Urothelium cell line (cell line): ENCODE data around the gene VIPAS39.
"Not testable (repeated sequence)": the region's sequence is repeated elsewhere in the genome, so short reads cannot be mapped to it uniquely, and the experiment has no call there.

ENCODE experiments used
- DNase-seq: peaks from one replicate; pipeline ENCODE4 v3.0.0; 2011; ENCODE audit warnings: low spot score, mixed read lengths
- FAIRE-seq: peaks from 2 replicates; lab custom pipeline; 2011; peaks lifted over from hg19 to GRCh38; lab: Jason Lieb, UNC

VIPAS39 gene

GRCh38 chr14:77473921-77474320 lies 16.5 kb upstream of the VIPAS39 start:
- no peak for DNase-seq
- FAIRE-seq, result no peak

DNA sequence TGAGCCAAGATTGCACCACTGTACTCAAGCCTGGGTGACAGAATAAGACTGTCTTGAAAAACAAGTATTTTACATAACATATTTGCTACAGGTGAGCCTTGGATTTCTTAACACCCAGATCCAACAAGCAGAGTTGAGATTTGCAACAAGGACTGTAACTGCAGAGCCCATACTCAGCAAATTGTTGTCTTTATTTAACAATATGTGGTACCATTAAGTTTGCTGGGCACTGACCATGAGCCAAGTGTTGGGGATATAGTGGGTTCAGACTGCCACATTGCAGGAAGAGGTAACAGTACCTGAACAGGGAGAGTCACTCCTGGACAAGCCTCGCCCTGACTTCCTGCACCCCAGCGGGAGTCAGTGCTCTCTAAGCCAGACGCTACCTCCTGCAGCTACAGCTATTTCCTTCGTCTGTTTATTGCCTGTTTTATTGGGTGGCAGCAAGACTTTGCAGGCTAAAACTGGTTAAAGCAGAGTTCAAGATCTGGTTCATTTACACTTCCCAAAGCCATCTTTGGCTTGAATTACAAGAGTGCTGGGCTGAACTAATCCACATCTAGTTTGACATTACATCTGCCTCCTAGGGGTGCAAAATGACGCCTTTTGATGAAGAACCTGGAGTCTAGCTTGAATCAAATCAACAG lies 12.9 kb upstream of the VIPAS39 start:
- DNase-seq, result no peak
- FAIRE-seq, result no peak

DNA sequence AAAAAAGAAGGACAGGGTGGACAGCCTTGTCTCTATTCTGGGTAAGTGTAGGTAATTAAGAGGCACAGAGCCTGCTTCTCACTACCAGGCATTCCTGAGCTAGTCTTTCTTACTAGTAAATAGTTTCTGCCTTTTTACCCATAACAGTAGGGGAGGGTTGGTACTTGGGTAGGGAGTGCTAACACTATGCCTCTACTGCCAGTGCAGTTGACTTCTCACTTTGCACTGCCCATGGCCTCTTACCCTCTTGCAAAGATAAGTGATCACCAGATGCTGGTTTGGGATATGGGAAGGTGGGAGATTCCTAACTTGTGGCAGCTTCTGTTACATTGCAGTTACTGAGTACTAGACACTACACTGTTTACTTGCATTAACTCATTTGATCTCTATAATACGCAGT lies 12.1 kb upstream of the VIPAS39 start:
- FAIRE-seq (no peak), DNase-seq (no peak)

- no peak for DNase-seq
- no peak for FAIRE-seq
Measured at GRCh38 chr14:77469067-77469505, 11.7 kb upstream of the VIPAS39 start.

GRCh38 chr14:77467801-77468200 lies 10.4 kb upstream of the VIPAS39 start:
- FAIRE-seq (no peak), DNase-seq (no peak)

GRCh38 chr14:77459072-77459723 lies 1.8 kb upstream of the VIPAS39 start:
- FAIRE-seq (no peak), DNase-seq (peak; percentile 53)

GRCh38 chr14:77458249-77458950 lies 999 bp upstream of the VIPAS39 start:
- DNase-seq (peak; percentile 30), FAIRE-seq (no peak)

DNA sequence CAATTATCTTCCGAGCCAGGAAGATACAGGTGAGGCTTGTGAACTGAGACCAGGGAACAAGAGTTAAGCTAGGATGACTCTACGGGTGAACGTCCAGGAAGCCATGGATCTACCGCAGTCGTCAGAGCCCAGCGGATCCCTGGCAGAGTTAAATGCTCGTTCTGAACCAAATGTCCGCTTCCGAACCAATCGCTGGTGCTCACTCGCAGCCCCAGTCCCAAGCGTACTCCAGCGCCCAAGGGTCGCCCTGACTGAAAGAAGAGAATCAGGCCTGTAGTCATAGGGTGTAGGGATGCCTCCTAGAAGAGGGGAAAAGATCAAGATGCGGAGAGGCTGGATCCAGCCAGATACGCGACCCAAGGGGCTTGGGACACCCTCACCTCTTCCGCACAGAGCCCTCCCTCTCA lies 283 bp downstream of the VIPAS39 start:
- DNase-seq, result no peak
- no peak for FAIRE-seq

- no peak for FAIRE-seq
- no peak for DNase-seq
Measured at GRCh38 chr14:77455966-77456640, 1.3 kb downstream of the VIPAS39 start.

DNA sequence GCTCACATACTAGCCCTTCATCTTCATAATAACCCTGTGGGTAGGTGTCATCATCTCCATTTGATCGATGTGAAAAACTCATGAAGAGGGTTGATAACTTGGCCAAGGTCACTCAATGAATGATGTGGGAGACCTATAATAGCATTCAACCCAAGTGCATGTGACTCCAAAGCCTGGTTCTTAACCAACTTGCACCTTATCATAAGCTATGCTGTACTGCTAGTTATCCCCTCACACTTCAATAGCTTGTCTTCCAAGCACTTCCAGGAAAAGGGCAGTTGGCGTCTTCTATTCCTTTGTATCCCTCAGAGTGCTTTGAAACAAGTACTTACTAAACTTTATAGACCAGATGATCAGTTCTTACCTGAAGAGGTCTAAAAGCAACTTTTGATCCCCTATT lies 15.2 kb downstream of the VIPAS39 start:
- no peak for FAIRE-seq
- DNase-seq, result no peak

GRCh38 chr14:77439861-77440260 lies 17.5 kb downstream of the VIPAS39 start:
- DNase-seq (no peak), FAIRE-seq (no peak)

DNA sequence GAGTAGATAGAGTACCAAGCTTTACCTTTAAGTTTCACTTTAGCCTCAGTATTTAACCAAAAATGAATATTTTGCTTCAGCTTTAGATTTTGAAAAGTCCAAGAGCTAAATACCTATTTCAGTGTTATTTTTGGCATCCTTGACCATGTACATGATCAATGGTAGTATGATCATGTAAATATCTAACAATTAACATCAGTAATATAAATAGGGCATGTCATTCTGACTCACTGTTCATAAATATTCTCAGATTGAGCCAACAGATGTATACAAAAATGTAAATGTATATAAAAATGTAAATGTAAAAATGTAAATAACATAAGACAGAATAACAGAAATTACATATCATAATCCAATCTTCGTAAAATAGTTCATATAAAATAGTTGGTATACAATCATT lies 18.8 kb downstream of the VIPAS39 start:
- no peak for FAIRE-seq
- DNase-seq, result no peak

GRCh38 chr14:77436042-77436441 lies 21.4 kb downstream of the VIPAS39 start:
- DNase-seq (peak; percentile 10), FAIRE-seq (no peak)

DNA sequence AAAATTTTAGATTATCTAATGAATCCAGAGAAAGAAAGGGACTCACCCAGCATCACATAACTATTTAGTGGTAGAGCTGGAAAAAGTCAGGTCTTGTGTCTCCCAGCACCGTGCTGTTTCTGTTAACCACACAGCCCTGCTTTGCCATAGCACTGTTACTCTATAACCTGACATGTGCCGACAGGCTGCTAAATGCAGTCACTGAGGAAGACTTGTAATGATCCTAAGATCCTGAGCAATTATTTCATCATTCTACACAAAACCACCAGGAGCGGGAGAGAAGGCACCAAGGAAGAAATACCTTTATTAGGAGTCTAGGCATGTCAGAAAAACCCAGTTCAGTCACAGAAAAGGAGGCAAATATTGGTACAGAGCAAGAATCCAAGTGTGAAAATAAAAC lies 31.0 kb downstream of the VIPAS39 start:
- DNase-seq (no peak), FAIRE-seq (no peak)

DNA sequence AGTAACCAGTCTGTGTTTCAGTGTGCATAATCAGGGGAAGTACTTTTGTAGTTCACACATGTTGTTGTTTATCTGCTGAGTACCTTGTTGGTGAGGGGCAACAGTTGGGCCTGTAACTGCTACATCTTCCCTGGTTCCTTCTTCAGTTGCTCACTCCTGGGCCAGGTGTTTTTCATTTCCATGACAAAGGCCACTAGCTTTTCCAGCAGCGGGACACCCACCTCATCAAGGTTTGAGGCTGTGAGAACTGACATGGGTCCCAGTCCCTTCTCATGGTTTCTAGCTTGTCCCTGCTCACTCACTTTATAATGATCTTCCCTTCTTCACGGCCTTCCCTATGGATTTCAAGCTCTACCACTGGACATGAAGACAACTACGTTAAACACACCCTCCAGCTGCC lies 32.5 kb downstream of the VIPAS39 start:
- no peak for DNase-seq
- FAIRE-seq, result no peak

DNA sequence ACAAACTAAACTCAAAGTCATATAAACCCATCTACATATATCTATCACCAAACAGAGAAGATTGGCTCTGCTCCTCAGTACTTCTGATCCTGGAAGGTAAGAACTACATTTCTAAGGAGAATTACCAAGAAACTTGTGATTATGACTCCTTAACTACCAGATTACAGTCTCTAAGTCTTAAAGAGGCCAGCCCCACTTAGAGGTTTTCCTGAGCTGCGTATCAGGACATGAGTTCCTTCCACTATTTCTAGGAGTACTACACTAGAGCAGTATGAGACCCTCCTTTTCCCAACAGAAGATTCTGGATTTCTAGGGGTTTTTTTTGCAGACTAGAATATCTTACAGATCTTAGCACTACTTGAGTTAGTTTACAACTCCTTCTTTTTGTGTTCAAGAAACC lies 34.0 kb downstream of the VIPAS39 start, which contains the start of gene NOXRED1:
NOXRED1 (minus strand) TSS at position 101 of the 400 bp plus-strand sequence. CDS start 634 bp downstream, outside the sequence.
- FAIRE-seq (no peak), DNase-seq (no peak)

DNA sequence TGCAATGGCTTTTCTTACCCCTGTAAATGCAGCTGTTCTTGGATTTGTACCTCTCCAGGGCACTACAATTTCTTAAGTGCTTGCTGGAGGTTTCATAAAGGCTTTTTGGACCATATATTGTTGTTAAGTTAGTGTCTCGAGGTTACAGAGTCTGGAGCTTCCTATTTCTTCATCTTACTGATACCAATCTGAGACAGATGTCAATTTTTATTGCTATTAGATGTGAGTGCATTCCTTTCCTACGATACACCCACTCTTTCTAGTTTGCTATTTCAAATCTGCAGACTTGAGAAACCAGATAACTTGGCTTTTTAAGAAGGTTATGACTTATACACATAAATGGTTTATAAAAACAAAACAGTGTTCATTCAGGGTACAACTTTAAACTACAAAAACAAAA lies 36.2 kb downstream of the VIPAS39 start:
- FAIRE-seq, result no peak
- DNase-seq, result no peak

GRCh38 chr14:77416836-77417235 lies 40.6 kb downstream of the VIPAS39 start:
- no peak for DNase-seq
- no peak for FAIRE-seq

DNA sequence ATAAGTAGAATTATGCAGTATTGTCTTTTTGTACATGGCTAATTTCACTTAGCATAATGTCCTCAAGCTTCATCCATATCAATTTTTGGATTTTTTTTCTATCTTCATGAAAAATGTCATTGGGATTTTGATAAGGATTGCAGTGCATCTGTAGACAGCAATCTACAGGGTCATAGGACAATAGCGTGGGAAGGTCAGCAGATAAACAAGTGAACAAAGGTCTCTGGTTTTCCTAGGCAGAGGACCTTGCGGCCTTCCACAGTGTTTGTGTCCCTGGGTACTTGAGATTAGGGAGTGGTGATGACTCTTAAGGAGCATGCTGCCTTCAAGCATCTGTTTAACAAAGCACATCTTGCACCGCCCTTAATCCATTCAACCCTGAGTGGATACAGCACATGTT lies 41.3 kb downstream of the VIPAS39 start:
- not testable (repeated sequence) for FAIRE-seq, DNase-seq

DNA sequence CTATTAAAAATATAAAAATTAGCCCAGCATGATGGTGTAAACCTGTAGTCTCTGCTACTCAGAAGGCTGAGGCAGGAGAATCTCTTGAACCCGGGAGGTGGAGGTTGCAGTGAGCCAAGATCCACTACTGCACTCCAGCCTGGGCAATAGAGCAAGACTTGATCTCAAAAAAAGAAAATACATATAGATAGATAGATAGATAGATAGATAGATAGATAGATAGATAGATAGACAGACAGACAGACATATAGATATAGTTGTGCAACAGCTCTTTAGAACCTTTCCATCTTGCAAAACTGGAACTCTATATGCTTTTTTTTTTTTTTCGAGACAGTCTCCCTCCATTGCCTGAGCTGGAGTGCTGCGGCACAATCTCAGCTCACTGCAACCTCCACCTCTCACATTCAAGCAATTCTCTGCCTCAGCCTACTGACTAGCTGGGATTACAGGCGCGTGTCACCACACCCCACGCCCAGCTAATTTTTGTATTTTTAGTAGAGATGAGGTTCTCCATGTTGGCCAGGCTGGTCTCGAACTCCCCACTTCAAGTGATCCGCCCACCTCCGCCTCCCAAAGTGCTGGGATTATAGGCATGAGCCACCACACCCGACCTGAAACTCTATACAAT lies 41.9 kb downstream of the VIPAS39 start:
- not testable (repeated sequence) for DNase-seq, FAIRE-seq

GRCh38 chr14:77409131-77409533 lies 48.3 kb downstream of the VIPAS39 start:
- no peak for FAIRE-seq

More at GRCh38 chr14:77409131-77409533, 48.3 kb downstream of the VIPAS39 start:
- no peak for DNase-seq
